Measurements from ENCODE around the gene LZTS2. TPM values are rescaled to one million over a fixed set of nuclear protein-coding genes. Genes with fewer than 3 reads are reported as not detected.
A peak's percentile ranks its signal among the peaks of the same experiment; 100 is the strongest.

The LZTS2 gene
- total and polyA plus RNA-seq, 10 of the 15 experiments (the other 5 are each of a cell fraction or from before 2014, with no cell fraction given): 0.08 to 13.4 (median 7.2) TPM

DNA sequence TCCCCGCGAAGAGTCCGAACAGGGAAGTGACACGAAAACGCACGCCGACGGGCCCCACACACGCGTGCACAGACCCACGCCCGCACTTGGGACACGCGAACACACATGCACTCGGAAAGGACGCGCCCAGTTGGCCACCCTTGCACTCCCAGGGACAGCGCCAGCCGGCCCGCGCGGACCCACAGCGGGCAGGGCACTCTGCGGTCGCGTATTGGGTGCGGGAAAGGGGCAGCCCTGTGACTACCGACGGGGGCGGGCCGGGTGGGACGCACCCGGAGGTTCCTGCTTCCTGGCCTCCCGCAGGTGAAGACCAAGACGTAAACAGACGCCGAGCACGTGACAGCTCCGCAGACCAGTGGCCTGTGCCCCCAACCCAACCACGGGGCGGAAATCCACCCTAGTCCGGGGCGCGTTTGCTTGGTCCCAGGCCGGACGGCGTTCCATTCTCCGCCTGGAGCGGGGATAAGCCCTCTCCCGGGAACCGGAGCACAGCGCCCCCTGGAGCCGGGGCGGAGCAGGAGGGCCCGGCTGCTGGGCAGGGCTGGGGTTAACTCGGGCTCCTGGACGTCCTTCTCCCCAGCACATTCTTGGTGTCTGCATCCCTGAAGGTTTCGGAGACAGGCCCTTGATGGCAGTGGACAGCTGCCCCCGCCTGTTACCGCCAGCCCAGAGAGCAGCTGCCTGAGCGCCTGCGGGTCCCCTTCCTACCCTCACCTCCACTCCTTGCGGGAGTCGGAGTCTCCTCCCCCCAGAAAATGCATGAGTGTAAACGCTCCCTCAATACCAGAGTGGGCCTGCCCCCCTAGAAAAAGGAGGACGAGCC, 2.0 kb upstream of the LZTS2 start (continued):
- peak; percentile 68 for TF ChIP-seq NBN (IDR thresholded peaks at IDR 0.05)
- peak; percentile 23; the same call in 1 of the 2 replicates for TF ChIP-seq YY1 (IDR thresholded peaks at IDR 0.05; ENCODE audit: low read depth, low read length)
- no peak for TF ChIP-seq BMI1 (IDR thresholded peaks at IDR 0.05; ENCODE audit: borderline replicate concordance)
- TF ChIP-seq, protein P1, sequence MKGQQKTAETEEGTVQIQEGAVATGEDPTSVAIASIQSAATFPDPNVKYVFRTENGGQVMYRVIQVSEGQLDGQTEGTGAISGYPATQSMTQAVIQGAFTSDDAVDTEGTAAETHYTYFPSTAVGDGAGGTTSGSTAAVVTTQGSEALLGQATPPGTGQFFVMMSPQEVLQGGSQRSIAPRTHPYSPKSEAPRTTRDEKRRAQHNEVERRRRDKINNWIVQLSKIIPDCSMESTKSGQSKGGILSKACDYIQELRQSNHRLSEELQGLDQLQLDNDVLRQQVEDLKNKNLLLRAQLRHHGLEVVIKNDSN (IDR thresholded peaks at IDR 0.05; ENCODE audit: borderline replicate concordance, extremely low read length, insufficient read depth, low read depth, low read length): peak; percentile 80
- TF ChIP-seq LARP7 (IDR thresholded peaks at IDR 0.05): peak; percentile 84
- peak; percentile 43; the same call in 1 of the 2 replicates for TF ChIP-seq POLR2AphosphoS2 (IDR thresholded peaks at IDR 0.05; ENCODE audit: low read depth, low read length)

DNA sequence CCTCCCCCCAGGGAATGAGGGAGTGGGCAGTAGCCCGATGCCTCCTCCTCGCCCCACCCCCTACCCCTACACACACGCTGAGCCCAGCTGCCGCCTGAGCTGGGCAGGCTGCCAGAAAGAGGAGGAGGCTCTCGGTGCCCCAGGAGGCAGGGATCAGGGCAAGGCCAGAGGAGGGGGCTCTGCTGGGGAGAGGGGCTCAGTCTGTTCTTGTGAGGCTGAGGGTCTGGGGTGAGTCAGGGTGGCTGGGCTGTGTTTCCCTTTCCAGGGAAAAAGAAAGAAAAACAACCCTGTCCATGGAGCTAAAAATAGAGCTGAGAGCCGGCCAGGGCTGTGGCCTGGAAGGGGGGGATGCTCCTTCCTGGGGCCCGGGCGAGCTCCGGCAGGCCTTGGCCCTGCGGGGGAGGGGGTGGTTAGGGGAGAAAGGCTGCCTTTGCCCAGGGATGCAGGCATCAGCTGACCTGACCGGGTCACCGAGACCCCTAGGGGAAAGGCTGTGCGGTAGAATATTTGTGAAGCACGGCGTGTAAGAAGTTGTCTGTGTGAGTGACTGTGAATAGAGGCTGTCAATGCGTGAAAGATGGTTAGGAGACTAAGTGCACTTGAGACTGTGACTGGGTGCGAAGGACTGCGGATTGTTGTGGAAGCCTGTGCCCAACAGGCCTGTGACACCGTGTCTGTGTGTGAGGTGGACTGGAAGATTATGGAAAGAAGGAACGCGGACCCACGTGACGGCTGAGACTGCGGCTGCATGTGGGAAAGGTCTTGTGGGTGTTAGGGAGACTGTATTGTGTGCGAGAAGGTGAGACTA, 1.2 kb upstream of the LZTS2 start:
- 9% methylated on average over 22 of the region's 25 CpGs for WGBS (ENCODE audit: insufficient coverage, insufficient replicate concordance, low lambda C conversion rate, missing lambda C conversion rate)
- intact Hi-C loops (cut with micrococcal nuclease; ENCODE audit: unreplicated experiment): loop anchor here (5.0 kb wide), 1 partner anchor 86 kb away; the partner anchor contains the start of gene SLF2
- TF ChIP-seq HDAC6 (IDR thresholded peaks at IDR 0.05; ENCODE audit: unreplicated experiment) (no peak), KLF5 (IDR thresholded peaks at IDR 0.05; ENCODE audit: partially characterized antibody) (no peak), NFIC (IDR thresholded peaks at IDR 0.05; ENCODE audit: low read depth, low read length) (no peak), SREBF1 (IDR thresholded peaks at IDR 0.05; ENCODE audit: low read length) (no peak), DPF2 (IDR thresholded peaks at IDR 0.05) (no peak), ZNF217 (IDR thresholded peaks at IDR 0.05) (no peak), MTA2 (IDR thresholded peaks at IDR 0.05; ENCODE audit: low read depth) (peak; percentile 22; the same call in 1 of the 2 replicates), MYC (IDR thresholded peaks at IDR 0.05; ENCODE audit: insufficient read depth, insufficient read length, insufficient replicate concordance, low read length, severe bottlenecking) (no peak)
- TF ChIP-seq, protein P2, sequence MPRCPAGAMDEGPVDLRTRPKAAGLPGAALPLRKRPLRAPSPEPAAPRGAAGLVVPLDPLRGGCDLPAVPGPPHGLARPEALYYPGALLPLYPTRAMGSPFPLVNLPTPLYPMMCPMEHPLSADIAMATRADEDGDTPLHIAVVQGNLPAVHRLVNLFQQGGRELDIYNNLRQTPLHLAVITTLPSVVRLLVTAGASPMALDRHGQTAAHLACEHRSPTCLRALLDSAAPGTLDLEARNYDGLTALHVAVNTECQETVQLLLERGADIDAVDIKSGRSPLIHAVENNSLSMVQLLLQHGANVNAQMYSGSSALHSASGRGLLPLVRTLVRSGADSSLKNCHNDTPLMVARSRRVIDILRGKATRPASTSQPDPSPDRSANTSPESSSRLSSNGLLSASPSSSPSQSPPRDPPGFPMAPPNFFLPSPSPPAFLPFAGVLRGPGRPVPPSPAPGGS (IDR thresholded peaks at IDR 0.05; ENCODE audit: borderline replicate concordance, insufficient read depth, low read depth, low read length, poor library complexity, severe bottlenecking): no peak
- TF ChIP-seq, protein P3, sequence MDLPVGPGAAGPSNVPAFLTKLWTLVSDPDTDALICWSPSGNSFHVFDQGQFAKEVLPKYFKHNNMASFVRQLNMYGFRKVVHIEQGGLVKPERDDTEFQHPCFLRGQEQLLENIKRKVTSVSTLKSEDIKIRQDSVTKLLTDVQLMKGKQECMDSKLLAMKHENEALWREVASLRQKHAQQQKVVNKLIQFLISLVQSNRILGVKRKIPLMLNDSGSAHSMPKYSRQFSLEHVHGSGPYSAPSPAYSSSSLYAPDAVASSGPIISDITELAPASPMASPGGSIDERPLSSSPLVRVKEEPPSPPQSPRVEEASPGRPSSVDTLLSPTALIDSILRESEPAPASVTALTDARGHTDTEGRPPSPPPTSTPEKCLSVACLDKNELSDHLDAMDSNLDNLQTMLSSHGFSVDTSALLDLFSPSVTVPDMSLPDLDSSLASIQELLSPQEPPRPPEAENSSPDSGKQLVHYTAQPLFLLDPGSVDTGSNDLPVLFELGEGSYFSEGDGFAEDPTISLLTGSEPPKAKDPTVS (IDR thresholded peaks at IDR 0.05; ENCODE audit: low read depth, low read length): no peak

More for the DNA sequence above, 1.2 kb upstream of the LZTS2 start:
- peaks cover 17% of the 10 kb centered on the region for H3K4me1 ChIP-seq (ENCODE audit: control insufficient read depth, insufficient read depth, low read length)
- H3K9ac ChIP-seq (ENCODE audit: control insufficient read depth, insufficient read depth, low read length): peak overlapping the region; percentile 63
- peaks cover 0 to 2% of the 10 kb centered on the region in 2 experiments; a peak in 2 of 4 replicates for H3K36me3 ChIP-seq (ENCODE audit: control insufficient read depth in 2 of 2, insufficient read depth in 2 of 2, low read length in 1 of 2)
- peak; percentile 60 for ATAC-seq
- CTCF ChIA-PET: interaction anchor here (0.6 to 5.7 kb wide), 29 partner anchors 8 to 997 kb away, joined by 3 to 91 read pairs (median 4); partner anchors contain the start of genes KAZALD1, MRPL43, PDZD7 and SEMA4G
- H3K4me2 ChIP-seq (ENCODE audit: control insufficient read depth, insufficient read depth): peak overlapping the region; percentile 99
- peaks cover 10% of the 10 kb centered on the region for H3K79me2 ChIP-seq (ENCODE audit: control insufficient read depth, insufficient read depth, low read length)
- no TSS peak for BruUV-seq (replicated peaks)
- DNase-seq (ENCODE audit: low read depth, low spot score): no peak
- H3K4me3 ChIP-seq: peak overlapping the region; percentile 86
- H4K20me1 ChIP-seq (ENCODE audit: control insufficient read depth, insufficient read depth): no peaks in the 10 kb centered on the region
- H3K27me3 ChIP-seq (replicated peaks in 1 of 2; ENCODE audit: control insufficient read depth in 2 of 2, insufficient read depth in 2 of 2, low read length in 1 of 2): no peaks in the 10 kb centered on the region
- no peak for FAIRE-seq
- RAD21 ChIA-PET (ENCODE audit: unreplicated experiment): interaction anchor here (0.6 to 4.6 kb wide), 14 partner anchors 11 to 1249 kb away, joined by 3 to 26 read pairs (median 4); partner anchors contain the start of genes KAZALD1, MRPL43, PDZD7 and SFXN3
- H3K9me3 ChIP-seq (replicated peaks; ENCODE audit: control insufficient read depth, insufficient read depth, low read length): no peaks in the 10 kb centered on the region
- peak overlapping the region; percentile 90 for H2AFZ ChIP-seq (ENCODE audit: control insufficient read depth, low read depth, low read length)
- POLR2A ChIA-PET: interaction anchor here (0.6 to 3.8 kb wide), 10 partner anchors 12 to 491 kb away, joined by 3 to 23 read pairs (median 4); partner anchors contain the start of genes KAZALD1, MRPL43 and TWNK
- peak overlapping the region; percentile 88 for H3K27ac ChIP-seq (ENCODE audit: control insufficient read depth, insufficient read depth)
- SMC1A ChIA-PET (ENCODE audit: uncharacterized antibody, unreplicated experiment): interaction anchor here (1.4 to 2.0 kb wide), 4 partner anchors 12 to 43 kb away, joined by 4 to 9 read pairs (median 6); no protein-coding TSS in a partner anchor
- in situ Hi-C loops (cut with MboI): no loop called here
